ENCODE measurements around the gene MUC6. TPM values are rescaled to one million over a fixed set of nuclear protein-coding genes. Genes with fewer than 3 reads are reported as not detected.

Gene MUC6
- total RNA-seq, 2 donors from 2014 or later: 13.1 TPM; not detected in 1

GRCh38 chr11:1028291-1028540 is 8.3 kb downstream of the MUC6 start:
- Histone ChIP-seq H3K36me3 (no peaks in the 10 kb centered on the region), H3K27ac (no peak overlapping the region), H3K4me3 (no peak overlapping the region), H3K27me3 (replicated peaks; ENCODE audit: insufficient read depth) (no peaks in the 10 kb centered on the region), H3K9me3 (no peaks in the 10 kb centered on the region), H3K4me1 (ENCODE audit: control insufficient read depth in 1 of 2, low read depth in 2 of 2) (no peaks in the 10 kb centered on the region)
- DNase-seq (ENCODE audit: low spot score) (no peak), ATAC-seq (ENCODE audit: insufficient number of reproducible peaks, low FRiP score, low read depth) (no peak)
- TF ChIP-seq CTCF (IDR thresholded peaks at IDR 0.05): no peak

DNA sequence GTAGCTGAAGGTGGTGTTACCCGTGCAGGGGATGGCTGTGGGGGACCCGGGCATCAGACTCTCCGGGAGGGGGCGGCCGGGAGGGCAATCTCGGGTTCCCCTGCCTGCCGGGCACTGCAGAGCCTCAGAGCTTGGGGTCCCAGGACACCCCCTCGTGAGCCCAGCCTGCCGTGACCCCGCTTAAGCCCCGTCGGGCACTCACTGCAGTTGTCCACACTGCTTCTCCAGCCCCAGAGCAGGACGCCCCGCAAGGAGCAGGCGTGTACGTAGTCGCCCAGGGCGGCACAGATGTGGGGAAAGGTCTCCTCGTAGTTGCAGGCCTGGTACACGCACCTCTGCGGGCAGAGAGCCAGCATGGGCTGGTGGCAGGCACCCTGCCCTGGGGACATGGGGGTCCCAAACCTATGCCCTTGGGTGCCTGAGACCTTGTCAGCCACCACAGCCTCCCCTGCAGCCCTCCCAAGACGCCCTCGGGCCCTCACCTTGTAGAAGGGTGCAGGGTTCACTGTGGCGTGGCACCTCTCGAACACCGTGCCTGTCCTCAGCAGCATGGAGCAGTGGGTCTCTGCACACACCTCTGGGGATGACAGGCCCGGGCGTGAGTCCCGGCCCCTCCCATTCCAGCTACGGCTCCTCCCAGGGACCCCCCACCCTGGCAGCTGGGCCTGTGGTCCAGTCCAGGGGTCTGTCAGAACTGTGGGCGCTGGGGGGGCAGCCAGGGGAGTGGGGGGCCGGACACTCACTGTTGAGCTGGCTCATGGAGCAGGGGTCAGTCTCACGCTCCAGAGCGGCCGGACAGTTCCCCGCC is 8.8 kb downstream of the MUC6 start:
- no peaks in the 10 kb centered on the region for H3K36me3 ChIP-seq
- H3K4me1 ChIP-seq (ENCODE audit: control insufficient read depth in 1 of 2, low read depth in 2 of 2): no peaks in the 10 kb centered on the region
- TF ChIP-seq CTCF (IDR thresholded peaks at IDR 0.05): no peak
- no peaks in the 10 kb centered on the region for H3K27me3 ChIP-seq (replicated peaks; ENCODE audit: insufficient read depth)
- no peak overlapping the region for H3K27ac ChIP-seq
- no peak overlapping the region for H3K4me3 ChIP-seq
- DNase-seq (ENCODE audit: low spot score) (no peak), ATAC-seq (ENCODE audit: insufficient number of reproducible peaks, low FRiP score, low read depth) (no peak)
- no peaks in the 10 kb centered on the region for H3K9me3 ChIP-seq

DNA sequence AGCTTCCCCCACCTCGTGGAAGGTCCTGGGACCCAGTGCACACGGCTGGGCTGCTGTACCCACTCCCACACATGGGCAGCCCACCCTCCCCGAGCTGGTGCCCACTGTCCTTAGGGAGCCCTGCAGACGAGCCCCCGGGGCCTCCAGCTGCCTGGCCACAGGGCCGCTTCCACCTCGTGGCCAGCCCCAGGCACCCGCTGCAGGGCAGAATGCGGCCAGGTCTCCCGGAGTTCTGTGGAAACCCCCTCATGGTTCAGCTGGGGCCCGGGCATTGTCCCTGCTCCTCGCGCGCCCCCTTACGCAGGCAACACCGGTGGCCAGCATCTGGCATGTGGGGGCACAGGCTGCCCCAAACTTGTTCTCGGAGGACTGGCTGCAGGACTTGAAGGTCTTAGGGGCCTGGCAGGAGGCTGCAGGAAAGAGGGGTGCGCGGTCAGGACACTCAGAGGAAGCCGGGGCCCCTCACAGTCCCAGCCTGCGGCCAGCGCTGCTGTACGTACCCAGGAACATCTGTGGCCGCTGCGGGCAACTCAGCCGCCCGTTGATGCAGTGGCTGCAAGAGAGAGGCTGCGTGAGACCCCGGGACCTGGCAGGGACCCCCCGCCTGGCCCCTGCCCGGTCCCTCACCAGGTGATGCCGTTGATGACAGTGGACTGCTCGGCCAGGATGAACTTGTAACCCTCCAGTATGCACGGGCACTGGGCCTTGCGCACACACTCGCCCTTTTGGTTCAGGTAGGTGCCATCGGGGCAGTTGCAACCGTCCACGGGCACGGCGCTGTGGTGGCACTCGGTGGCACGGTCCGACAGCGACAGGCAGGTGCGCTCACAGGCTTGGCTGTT is 9.7 kb downstream of the MUC6 start:
- H3K27ac ChIP-seq: no peak overlapping the region
- no peaks in the 10 kb centered on the region for H3K36me3 ChIP-seq
- no peak for TF ChIP-seq CTCF (IDR thresholded peaks at IDR 0.05)
- DNase-seq (ENCODE audit: low spot score) (no peak), ATAC-seq (ENCODE audit: insufficient number of reproducible peaks, low FRiP score, low read depth) (no peak)
- no peaks in the 10 kb centered on the region for H3K4me1 ChIP-seq (ENCODE audit: control insufficient read depth in 1 of 2, low read depth in 2 of 2)
- H3K27me3 ChIP-seq (replicated peaks; ENCODE audit: insufficient read depth): no peaks in the 10 kb centered on the region
- no peaks in the 10 kb centered on the region for H3K9me3 ChIP-seq
- H3K4me3 ChIP-seq: no peak overlapping the region

GRCh38 chr11:1026163-1026450 is 10.4 kb downstream of the MUC6 start:
- DNase-seq (ENCODE audit: low spot score) (no peak), ATAC-seq (ENCODE audit: insufficient number of reproducible peaks, low FRiP score, low read depth) (no peak)
- Histone ChIP-seq H3K9me3 (no peaks in the 10 kb centered on the region), H3K27me3 (replicated peaks; ENCODE audit: insufficient read depth) (no peaks in the 10 kb centered on the region), H3K36me3 (no peaks in the 10 kb centered on the region), H3K4me1 (ENCODE audit: control insufficient read depth in 1 of 2, low read depth in 2 of 2) (no peaks in the 10 kb centered on the region), H3K27ac (no peak overlapping the region), H3K4me3 (no peak overlapping the region)
- TF ChIP-seq CTCF (IDR thresholded peaks at IDR 0.05): no peak

DNA sequence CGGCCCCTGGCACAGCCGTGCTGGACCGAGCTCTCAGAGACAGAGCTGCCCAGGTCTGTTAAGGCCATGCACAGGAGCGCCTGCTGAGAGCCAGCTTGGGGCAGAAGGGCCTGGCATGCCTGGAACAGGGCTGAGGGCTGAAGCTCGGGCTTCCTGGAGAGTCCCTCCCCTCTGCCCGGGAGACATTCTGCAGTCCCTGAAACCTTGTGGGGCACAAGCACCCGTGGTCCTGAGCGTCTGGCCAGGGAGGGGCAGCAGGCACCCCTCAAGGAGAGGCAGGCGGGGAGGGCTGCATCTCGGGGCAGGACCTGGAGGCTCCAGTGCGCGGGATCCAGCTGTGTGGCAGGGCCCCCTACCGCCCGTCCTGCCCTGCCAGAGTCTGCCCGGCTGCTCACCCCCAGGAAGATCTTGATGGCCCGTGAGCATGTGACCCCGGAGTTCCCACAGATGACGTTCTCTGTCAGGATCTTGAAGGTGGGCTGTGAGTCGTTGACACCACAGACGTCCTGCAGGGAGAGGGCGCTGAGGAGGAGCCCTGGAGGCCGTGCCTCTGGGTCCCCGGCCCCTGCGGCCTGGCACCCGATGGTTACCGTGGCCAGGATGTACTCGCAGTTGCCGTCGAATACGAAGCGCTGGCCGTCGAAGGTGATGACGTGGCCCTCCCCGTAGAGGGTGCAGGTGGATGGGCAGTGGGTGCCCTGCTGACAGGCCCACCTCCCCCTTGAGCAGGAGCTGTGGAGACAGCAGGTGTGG is 10.9 kb downstream of the MUC6 start:
- Histone ChIP-seq H3K27me3 (replicated peaks; ENCODE audit: insufficient read depth) (no peaks in the 10 kb centered on the region), H3K27ac (no peak overlapping the region), H3K36me3 (no peaks in the 10 kb centered on the region), H3K4me1 (ENCODE audit: control insufficient read depth in 1 of 2, low read depth in 2 of 2) (no peaks in the 10 kb centered on the region), H3K4me3 (no peak overlapping the region), H3K9me3 (no peaks in the 10 kb centered on the region)
- no peak for ATAC-seq (ENCODE audit: insufficient number of reproducible peaks, low FRiP score, low read depth)
- no peak for TF ChIP-seq CTCF (IDR thresholded peaks at IDR 0.05)
- no peak for DNase-seq (ENCODE audit: low spot score)
